Measurements from ENCODE around the gene KRTAP9-9. TPM values are rescaled to one million over a fixed set of nuclear protein-coding genes. Genes with fewer than 3 reads are reported as not detected.

The KRTAP9-9 gene
- total RNA-seq: not detected in 2 replicates

DNA sequence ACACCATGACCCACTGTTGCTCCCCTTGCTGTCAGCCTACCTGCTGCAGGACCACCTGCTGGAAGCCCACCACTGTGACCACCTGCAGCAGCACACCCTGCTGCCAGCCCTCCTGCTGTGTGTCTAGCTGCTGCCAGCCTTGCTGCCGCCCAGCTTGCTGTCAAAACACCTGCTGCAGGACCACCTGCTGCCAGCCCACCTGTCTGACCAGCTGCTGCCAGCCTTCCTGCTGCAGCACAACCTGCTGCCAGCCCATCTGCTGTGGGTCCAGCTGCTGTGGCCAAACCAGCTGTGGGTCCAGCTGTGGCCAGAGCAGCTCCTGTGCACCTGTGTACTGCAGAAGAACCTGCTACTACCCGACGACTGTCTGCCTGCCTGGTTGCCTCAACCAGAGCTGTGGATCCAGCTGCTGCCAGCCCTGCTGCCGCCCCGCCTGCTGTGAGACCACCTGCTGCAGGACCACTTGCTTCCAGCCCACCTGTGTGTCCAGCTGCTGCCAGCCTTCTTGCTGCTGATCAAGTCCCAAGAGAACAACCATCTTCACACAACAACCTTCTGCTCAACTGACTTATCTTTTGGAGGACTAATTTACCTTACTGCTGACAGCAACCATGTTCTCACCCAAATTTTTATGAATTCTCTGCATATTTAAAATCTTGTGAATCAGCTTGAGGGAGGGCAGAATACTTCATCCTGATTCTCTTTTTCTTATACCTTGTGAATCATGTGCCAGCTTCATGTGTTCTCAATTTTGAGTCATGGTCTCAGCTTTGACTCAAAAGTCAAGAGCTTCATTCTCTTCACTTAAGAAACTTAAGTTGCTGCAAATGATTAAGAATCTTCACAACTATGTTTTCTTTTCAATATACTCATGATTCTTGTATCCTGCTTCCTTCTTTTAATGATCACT is at the start of gene KRTAP9-9:
TSS of gene KRTAP9-9 (plus strand) at position 4 of the 910 bp plus-strand sequence.

DNA sequence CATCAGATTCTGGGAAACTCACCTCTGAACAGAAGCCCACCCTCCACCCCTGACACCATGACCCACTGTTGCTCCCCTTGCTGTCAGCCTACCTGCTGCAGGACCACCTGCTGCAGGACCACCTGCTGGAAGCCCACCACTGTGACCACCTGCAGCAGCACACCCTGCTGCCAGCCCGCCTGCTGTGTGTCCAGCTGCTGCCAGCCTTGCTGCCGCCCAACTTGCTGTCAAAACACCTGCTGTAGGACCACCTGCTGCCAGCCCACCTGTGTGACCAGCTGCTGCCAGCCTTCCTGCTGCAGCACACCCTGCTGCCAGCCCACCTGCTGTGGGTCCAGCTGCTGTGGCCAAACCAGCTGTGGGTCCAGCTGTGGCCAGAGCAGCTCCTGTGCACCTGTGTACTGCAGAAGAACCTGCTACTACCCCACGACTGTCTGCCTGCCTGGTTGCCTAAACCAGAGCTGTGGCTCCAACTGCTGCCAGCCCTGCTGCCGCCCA is 28.5 kb upstream of the KRTAP9-9 start, which contains the start of gene KRTAP9-2:
TSS of gene KRTAP9-2 (plus strand) at position 51 of the 498 bp plus-strand sequence. CDS start at position 58, 7 bp downstream.

DNA sequence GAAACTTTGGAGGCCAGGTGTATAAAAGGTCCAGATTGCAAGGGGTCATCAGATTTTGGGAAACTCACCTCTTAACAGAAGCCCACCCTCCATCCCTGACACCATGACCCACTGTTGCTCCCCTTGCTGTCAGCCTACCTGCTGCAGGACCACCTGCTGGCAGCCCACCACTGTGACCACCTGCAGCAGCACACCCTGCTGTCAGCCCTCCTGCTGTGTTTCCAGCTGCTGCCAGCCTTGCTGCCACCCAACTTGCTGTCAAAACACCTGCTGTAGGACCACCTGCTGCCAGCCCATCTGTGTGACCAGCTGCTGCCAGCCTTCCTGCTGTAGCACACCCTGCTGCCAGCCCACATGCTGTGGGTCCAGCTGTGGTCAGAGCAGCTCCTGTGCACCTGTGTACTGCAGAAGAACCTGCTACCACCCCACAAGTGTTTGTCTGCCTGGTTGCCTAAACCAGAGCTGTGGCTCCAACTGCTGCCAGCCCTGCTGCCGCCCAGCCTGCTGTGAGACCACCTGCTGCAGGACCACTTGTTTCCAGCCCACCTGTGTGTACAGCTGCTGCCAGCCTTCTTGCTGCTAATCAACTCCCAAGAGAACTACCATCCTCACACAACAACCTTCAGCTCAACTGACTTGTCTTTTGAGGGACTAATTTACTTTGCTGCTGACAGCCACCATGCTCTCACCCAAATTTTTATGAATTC is 22.6 kb upstream of the KRTAP9-9 start, which contains the start of gene KRTAP9-3:
TSS of gene KRTAP9-3 (plus strand) at position 51 of the 707 bp plus-strand sequence. CDS start at position 104, 53 bp downstream.

DNA sequence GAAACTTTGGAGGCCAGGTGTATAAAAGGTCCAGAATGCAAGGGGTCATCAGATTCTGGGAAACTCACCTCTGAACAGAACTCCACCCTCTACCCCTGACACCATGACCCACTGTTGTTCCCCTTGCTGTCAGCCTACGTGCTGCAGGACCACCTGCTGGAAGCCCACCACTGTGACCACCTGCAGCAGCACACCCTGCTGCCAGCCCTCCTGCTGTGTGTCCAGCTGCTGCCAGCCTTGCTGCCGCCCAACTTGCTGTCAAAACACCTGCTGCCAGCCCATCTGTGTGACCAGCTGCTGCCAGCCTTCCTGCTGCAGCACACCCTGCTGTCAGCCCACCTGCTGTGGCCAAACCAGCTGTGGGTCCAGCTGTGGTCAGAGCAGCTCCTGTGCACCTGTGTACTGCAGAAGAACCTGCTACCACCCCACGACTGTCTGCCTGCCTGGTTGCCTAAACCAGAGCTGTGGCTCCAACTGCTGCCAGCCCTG is 17.2 kb upstream of the KRTAP9-9 start, which contains the start of gene KRTAP9-8:
TSS of gene KRTAP9-8 (plus strand) at position 51 of the 489 bp plus-strand sequence. CDS start at position 104, 53 bp downstream.

DNA sequence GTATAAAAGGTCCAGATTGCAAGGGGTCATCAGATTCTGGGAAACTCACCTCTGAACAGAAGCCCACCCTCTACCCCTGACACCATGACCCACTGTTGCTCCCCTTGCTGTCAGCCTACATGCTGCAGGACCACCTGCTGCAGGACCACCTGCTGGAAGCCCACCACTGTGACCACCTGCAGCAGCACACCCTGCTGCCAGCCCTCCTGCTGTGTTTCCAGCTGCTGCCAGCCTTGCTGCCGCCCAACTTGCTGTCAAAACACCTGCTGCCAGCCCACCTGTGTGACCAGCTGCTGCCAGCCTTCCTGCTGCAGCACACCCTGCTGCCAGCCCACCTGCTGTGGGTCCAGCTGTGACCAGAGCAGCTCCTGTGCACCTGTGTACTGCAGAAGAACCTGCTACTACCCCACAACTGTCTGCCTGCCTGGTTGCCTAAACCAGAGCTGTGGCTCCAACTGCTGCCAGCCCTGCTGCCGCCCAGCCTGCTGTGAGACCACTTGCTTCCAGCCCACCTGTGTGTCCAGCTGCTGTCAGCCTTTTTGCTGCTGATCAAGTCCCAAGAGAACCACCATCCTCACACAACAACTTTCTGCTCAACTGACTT is 5.4 kb upstream of the KRTAP9-9 start, which contains the start of gene KRTAP9-4:
TSS of gene KRTAP9-4 (plus strand) at position 51 of the 604 bp plus-strand sequence. CDS start at position 85, 34 bp downstream.

DNA sequence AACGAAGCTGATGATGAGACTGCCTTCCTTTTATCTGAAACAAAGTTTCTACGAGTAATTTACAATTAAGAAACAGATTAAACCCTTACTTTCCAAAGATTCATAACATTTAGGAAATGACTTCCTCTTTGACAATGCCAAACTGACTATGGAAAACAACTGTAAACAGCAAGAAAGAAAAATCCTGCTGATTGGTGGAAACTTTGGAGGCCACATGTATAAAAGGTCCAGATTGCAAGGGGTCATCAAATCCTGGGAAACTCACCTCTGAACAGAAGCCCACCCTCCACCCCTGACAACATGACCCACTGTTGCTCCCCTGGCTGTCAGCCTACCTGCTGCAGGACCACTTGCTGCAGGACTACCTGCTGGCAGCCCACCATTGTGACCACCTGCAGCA is 9.9 kb downstream of the KRTAP9-9 start, which contains the start of gene KRTAP9-6:
TSS of gene KRTAP9-6 (plus strand) at position 301 of the 400 bp plus-strand sequence. CDS start at position 301, 0 bp downstream.

DNA sequence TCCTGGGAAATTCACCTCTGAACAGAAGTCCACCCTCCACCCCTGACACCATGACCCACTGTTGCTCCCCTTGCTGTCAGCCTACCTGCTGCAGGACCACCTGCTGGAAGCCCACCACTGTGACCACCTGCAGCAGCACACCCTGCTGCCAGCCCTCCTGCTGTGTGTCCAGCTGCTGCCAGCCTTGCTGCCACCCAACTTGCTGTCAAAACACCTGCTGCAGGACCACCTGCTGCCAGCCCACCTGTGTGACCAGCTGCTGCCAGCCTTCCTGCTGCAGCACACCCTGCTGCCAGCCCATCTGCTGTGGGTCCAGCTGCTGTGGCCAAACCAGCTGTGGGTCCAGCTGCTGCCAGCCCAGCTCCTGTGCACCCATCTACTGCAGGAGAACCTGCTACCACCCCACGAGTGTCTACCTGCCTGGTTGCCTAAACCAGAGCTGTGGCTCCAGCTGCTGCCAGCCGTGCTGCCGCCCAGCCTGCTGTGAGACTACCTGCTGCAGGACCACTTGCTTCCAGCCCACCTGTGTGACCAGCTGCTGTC is 20.5 kb downstream of the KRTAP9-9 start, which contains the start of gene KRTAP9-7:
TSS of gene KRTAP9-7 (plus strand) at position 51 of the 543 bp plus-strand sequence. CDS start at position 51, 0 bp downstream.

DNA sequence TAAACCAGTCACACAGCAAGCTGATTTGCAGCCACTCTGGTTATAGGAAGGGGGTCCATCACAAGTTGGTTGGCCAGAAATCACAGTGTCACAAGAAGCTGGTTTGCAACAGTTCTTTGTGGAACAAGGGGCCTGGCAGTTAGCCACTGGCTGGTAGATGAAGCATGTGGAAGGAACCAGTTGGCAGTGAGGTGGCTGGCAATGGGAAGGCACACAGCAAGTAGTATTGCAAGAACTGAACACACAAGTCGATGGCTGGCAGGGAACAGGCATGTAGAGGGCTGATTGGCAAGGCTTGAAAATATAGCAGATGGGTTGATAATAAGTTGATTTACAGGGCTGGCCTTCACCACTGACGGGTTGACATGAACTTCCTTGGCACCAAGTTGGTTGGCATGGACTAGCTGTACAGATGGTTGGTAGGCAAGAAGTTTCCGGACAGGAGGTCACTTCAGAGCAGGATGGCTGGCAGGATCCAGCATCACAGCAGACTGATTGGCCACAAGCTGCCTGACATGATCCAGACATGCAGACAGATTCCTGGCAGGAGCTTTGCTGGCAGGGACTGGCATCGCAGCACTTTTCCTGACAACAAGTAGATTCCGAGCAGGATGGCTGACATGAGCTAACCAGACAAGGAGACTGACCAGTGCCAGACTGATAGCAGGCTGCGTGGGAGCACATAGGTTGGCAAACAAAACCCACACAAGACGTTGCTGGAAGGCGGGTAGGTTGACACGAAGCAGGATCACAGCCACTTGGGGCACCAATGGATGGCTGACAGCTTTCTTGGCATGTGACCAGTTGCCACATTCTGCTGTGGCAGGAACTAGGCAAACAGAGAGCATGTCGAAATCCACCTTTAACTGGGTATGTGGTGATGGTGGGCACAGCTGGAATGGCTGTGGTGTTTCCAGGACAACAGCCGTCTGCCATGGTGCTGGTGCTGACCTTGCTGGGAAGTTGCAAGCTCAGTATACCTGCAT is 47.0 kb downstream of the KRTAP9-9 start, which contains the start of gene KRTAP29-1:
TSS of gene KRTAP29-1 (minus strand) at position 936 of the 986 bp plus-strand sequence. CDS start at position 936, 0 bp downstream.

Other genes starting within 250 kb of the KRTAP9-9 start
- gene KRTAP3-1, start 246.3 kb upstream of the KRTAP9-9 start, total RNA-seq: not detected in 2 replicates
- gene KRTAP1-5, start 228.2 kb upstream of the KRTAP9-9 start, total RNA-seq: not detected in 2 replicates
- not detected in 2 replicates for gene KRTAP1-4, start 225.2 kb upstream of the KRTAP9-9 start, total RNA-seq
- gene KRTAP1-3, start 220.5 kb upstream of the KRTAP9-9 start, total RNA-seq: not detected in 2 replicates
- gene KRTAP1-1, start 213.9 kb upstream of the KRTAP9-9 start, total RNA-seq: not detected in 2 replicates
- not detected in 2 replicates for gene KRTAP2-1, start 208.1 kb upstream of the KRTAP9-9 start, total RNA-seq
- not detected in 2 replicates for gene KRTAP2-2, start 200.2 kb upstream of the KRTAP9-9 start, total RNA-seq
- not detected in 2 replicates for gene KRTAP2-3, start 195.3 kb upstream of the KRTAP9-9 start, total RNA-seq
- gene KRTAP2-4, start 189.5 kb upstream of the KRTAP9-9 start, total RNA-seq: not detected in 2 replicates
- not detected in 2 replicates for gene KRTAP4-7, start 171.2 kb upstream of the KRTAP9-9 start, total RNA-seq
- gene KRTAP4-8, start 157.2 kb upstream of the KRTAP9-9 start, total RNA-seq: not detected in 2 replicates
- not detected in 2 replicates for gene KRTAP4-16, start 153.2 kb upstream of the KRTAP9-9 start, total RNA-seq
- gene KRTAP4-9, start 150.0 kb upstream of the KRTAP9-9 start, total RNA-seq: not detected in 2 replicates
- gene KRTAP4-11, start 137.0 kb upstream of the KRTAP9-9 start, total RNA-seq: not detected in 2 replicates
- not detected in 2 replicates for gene KRTAP4-12, start 131.2 kb upstream of the KRTAP9-9 start, total RNA-seq
- gene KRTAP4-6, start 114.8 kb upstream of the KRTAP9-9 start, total RNA-seq: not detected in 2 replicates
- gene KRTAP4-5, start 105.6 kb upstream of the KRTAP9-9 start, total RNA-seq: not detected in 2 replicates
- not detected in 2 replicates for gene KRTAP4-4, start 94.6 kb upstream of the KRTAP9-9 start, total RNA-seq
- not detected in 2 replicates for gene KRTAP4-3, start 87.2 kb upstream of the KRTAP9-9 start, total RNA-seq
- not detected in 2 replicates for gene KRTAP4-2, start 77.2 kb upstream of the KRTAP9-9 start, total RNA-seq
- gene KRTAP4-1, start 70.5 kb upstream of the KRTAP9-9 start, total RNA-seq: not detected in 2 replicates
- not detected in 2 replicates for gene KRTAP9-1, start 65.5 kb upstream of the KRTAP9-9 start, total RNA-seq
- gene KRTAP9-2, start 28.7 kb upstream of the KRTAP9-9 start, total RNA-seq: not detected in 2 replicates
- gene KRTAP9-3, start 22.9 kb upstream of the KRTAP9-9 start, total RNA-seq: not detected in 2 replicates
- not detected in 2 replicates for gene KRTAP9-8, start 17.4 kb upstream of the KRTAP9-9 start, total RNA-seq
- not detected in 2 replicates for gene KRTAP9-4, start 5.7 kb upstream of the KRTAP9-9 start, total RNA-seq
- not detected in 2 replicates for gene KRTAP9-6, start 10.0 kb downstream of the KRTAP9-9 start, total RNA-seq
- gene KRTAP9-7, start 20.3 kb downstream of the KRTAP9-9 start, total RNA-seq: not detected in 2 replicates
- gene KRTAP29-1, start 47.5 kb downstream of the KRTAP9-9 start, total RNA-seq: not detected in 2 replicates
- gene KRTAP16-1, start 53.9 kb downstream of the KRTAP9-9 start, total RNA-seq: not detected in 2 replicates
- gene KRTAP17-1, start 60.3 kb downstream of the KRTAP9-9 start, total RNA-seq: not detected in 2 replicates
- not detected in 2 replicates for gene KRT33A, start 95.4 kb downstream of the KRTAP9-9 start, total RNA-seq
- not detected in 2 replicates for gene KRT33B, start 114.4 kb downstream of the KRTAP9-9 start, total RNA-seq
- gene KRT34, start 126.9 kb downstream of the KRTAP9-9 start, total RNA-seq: not detected in 2 replicates
- not detected in 2 replicates for gene KRT31, start 142.2 kb downstream of the KRTAP9-9 start, total RNA-seq
- not detected in 2 replicates for gene KRT37, start 169.2 kb downstream of the KRTAP9-9 start, total RNA-seq
- gene KRT38, start 185.6 kb downstream of the KRTAP9-9 start, total RNA-seq: not detected in 2 replicates
- not detected in 2 replicates for gene KRT32, start 212.0 kb downstream of the KRTAP9-9 start, total RNA-seq
- 0.09 TPM in 1 of 2 replicates, not detected in the other for gene KRT35, start 225.8 kb downstream of the KRTAP9-9 start, total RNA-seq
- gene KRT36, start 234.5 kb downstream of the KRTAP9-9 start, total RNA-seq: under 0.01 TPM in 1 of 2 replicates, not detected in the other

Measured in endothelial cell of coronary artery (primary cell).